CD4-positive, alpha-beta T cell (primary cell): ENCODE data around the gene MEGF10. TPM values are rescaled to one million over a fixed set of nuclear protein-coding genes. Genes with fewer than 3 reads are reported as not detected.
A peak's percentile ranks its signal among the peaks of the same experiment; 100 is the strongest.

ENCODE experiments used
- ATAC-seq: fragments of 200-7000 bp; cut with Tn5 transposase; one replicate; pipeline ENCODE4 v1.10.0; 2022; ENCODE audit warnings: mild to moderate bottlenecking; ENCODE audit not compliant: poor library complexity
- CTCF ChIA-PET: fragments of 350-600 bp; sonication (Branson Sonifier 250); formaldehyde crosslinking; loops from one replicate; lab custom pipeline; 2021; ENCODE audit warnings: antibody characterized with exemption, inconsistent platforms; lab: Charles Lee
- POLR2A ChIA-PET: fragments of 350-600 bp; sonication (Branson Sonifier 250); formaldehyde crosslinking; loops from one replicate; lab custom pipeline; 2021; ENCODE audit warnings: antibody characterized with exemption, inconsistent platforms; lab: Charles Lee
- DNase-seq, 14 experiments: peaks; one replicate each; pipeline ENCODE4 v3.0.0-alpha.2; 2013 to 2020; ENCODE audit warnings: mixed read lengths in 2 of 14
- H3K27ac ChIP-seq, 2 donors: one replicate each; pipeline versions ENCODE4 v1.5.1 to v1.7.0; 2013; ENCODE audit warnings: low read length in 2 of 2, low read depth in 1 of 2, mild to moderate bottlenecking in 1 of 2
- H3K27me3 ChIP-seq, 2 experiments: 1 replicate in 1 of 2; 2 replicates in 1 of 2; pipeline versions ENCODE4 v1.6.1 to v1.7.0; 2013; ENCODE audit warnings: low read length in 2 of 2, control low read depth in 1 of 2, mild to moderate bottlenecking in 1 of 2, moderate library complexity in 1 of 2; ENCODE audit not compliant: insufficient read depth in 2 of 2, control insufficient read depth in 1 of 2
- H3K36me3 ChIP-seq: one replicate; pipeline ENCODE4 v1.6.1; 2013; ENCODE audit warnings: low read length, control low read depth; ENCODE audit not compliant: insufficient read depth
- H3K4me1 ChIP-seq: one replicate; pipeline ENCODE4 v1.6.1; 2013; ENCODE audit warnings: low read length, control low read depth; ENCODE audit not compliant: insufficient read depth
- H3K4me3 ChIP-seq: one replicate; pipeline ENCODE4 v1.5.1; 2013; ENCODE audit warnings: mild to moderate bottlenecking, low read length, moderate library complexity
- H3K9me3 ChIP-seq, 2 experiments: 1 replicate in 1 of 2; 2 replicates in 1 of 2; pipeline versions ENCODE4 v1.6.1 to v1.7.0; 2013; ENCODE audit warnings: low read length in 2 of 2, mild to moderate bottlenecking in 2 of 2, control low read depth in 1 of 2, moderate library complexity in 1 of 2; ENCODE audit not compliant: control insufficient read depth in 1 of 2, insufficient read depth in 1 of 2
- H3K27ac Mint-ChIP-seq: one replicate; pipeline ENCODE4 v1.8.0; 2020; ENCODE audit warnings: mixed read lengths
- H3K27me3 Mint-ChIP-seq: one replicate; pipeline ENCODE4 v1.8.0; 2021; ENCODE audit warnings: mixed read lengths
- H3K36me3 Mint-ChIP-seq: one replicate; pipeline ENCODE4 v1.8.0; 2021; ENCODE audit warnings: low read depth, mixed read lengths
- H3K4me1 Mint-ChIP-seq: one replicate; pipeline ENCODE4 v1.8.0; 2021; ENCODE audit warnings: low read depth, mixed read lengths
- H3K4me3 Mint-ChIP-seq: one replicate; pipeline ENCODE4 v1.8.0; 2020; ENCODE audit warnings: mild to moderate bottlenecking, mixed read lengths
- H3K9me3 Mint-ChIP-seq: one replicate; pipeline ENCODE4 v1.8.0; 2020; ENCODE audit warnings: mixed read lengths
- intact Hi-C, 2 experiments: fragments of 100-400 bp; cut with DNase I in 1 of 2; cut with micrococcal nuclease in 1 of 2; formaldehyde crosslinking; loops; one replicate each; pipeline versions ENCODE4 v1.15.1 to v1.9.0; 2023 to 2025; cut with DNase I, micrococcal nuclease
- total RNA-seq, 174 experiments: library from RNA in 2 of 174; stranded (reverse) in 2 of 174; gene quantifications; one replicate each; pipeline ENCODE4 v1.2.3 and lab custom pipeline; 2021 to 2026
- TF ChIP-seq, protein P1 (sequence below): fragments of 200-600 bp; IDR thresholded peaks from one replicate; pipeline ENCODE4 v1.8.0; 2022; ENCODE audit warnings: antibody characterized with exemption, mild to moderate bottlenecking

The MEGF10 gene
- total RNA-seq, 2 experiments from 2014 or later, result not detected

DNA sequence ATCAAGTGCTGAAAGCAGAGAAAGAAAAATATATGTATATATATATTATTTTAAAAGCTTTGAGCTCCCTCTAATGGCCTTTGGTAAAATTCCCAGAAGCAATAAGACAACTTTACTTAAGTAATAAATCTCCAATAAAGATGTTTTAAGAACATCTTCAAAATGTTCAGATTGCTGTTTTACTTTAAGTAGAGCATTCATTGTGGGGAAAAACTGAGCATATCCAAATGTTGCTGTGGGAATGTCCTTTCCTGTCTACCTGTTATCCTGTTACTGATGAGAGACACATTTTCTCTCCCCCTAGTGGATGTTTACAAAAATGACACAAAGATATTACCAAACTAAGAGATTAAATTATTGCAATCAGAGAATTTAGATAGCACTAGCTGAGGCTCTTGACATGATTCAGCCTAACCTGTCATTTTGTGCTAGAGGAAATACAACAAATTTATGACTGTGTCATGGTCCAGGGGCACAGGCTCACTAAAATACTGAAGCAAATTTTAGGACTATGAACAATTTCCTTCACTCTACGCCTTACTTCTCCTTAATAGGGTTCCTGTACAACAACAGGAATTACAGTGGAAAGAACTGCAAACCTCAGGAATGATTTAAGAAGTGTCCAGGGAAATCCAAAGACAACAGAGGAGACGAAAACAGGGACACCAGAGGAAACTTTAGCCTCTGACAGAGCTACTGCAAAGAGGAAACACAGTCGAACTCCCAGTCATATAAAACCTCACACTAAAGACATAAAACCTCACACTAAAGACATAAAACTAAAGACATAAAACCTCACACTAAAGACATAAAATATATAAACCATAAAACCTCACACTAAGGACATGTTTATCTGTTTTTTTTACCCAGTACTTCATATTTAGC, 202.5 kb downstream of the MEGF10 start:
- intact Hi-C loops, result loop anchor here (2.0 to 5.0 kb wide), 3 partner anchors 656 to 836 kb away; no protein-coding TSS in a partner anchor
- Histone ChIP-seq H3K36me3 (no peaks in the 10 kb centered on the region), H3K27me3 (peaks cover 6 to 10% of the 10 kb centered on the region in 2 experiments), H3K4me1 (no peaks in the 10 kb centered on the region), H3K9me3 (no peaks in the 10 kb centered on the region), H3K4me3 (no peak overlapping the region), H3K27ac (no peak overlapping the region)
- DNase-seq (peak in 3 of 14 experiments; percentile 35 to 52 (median 52)), ATAC-seq (peak; percentile 71)
- Mint-ChIP-seq H3K4me1 (no peaks in the 10 kb centered on the region), H3K4me3 (no peak overlapping the region), H3K27ac (no peak overlapping the region), H3K27me3 (peaks cover 31% of the 10 kb centered on the region), H3K36me3 (no peaks in the 10 kb centered on the region), H3K9me3 (no peaks in the 10 kb centered on the region)
- TF ChIP-seq, protein P1, sequence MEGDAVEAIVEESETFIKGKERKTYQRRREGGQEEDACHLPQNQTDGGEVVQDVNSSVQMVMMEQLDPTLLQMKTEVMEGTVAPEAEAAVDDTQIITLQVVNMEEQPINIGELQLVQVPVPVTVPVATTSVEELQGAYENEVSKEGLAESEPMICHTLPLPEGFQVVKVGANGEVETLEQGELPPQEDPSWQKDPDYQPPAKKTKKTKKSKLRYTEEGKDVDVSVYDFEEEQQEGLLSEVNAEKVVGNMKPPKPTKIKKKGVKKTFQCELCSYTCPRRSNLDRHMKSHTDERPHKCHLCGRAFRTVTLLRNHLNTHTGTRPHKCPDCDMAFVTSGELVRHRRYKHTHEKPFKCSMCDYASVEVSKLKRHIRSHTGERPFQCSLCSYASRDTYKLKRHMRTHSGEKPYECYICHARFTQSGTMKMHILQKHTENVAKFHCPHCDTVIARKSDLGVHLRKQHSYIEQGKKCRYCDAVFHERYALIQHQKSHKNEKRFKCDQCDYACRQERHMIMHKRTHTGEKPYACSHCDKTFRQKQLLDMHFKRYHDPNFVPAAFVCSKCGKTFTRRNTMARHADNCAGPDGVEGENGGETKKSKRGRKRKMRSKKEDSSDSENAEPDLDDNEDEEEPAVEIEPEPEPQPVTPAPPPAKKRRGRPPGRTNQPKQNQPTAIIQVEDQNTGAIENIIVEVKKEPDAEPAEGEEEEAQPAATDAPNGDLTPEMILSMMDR, result peak; percentile 99
- ChIA-PET CTCF (interaction anchor here (0.6 to 1.6 kb wide), 9 partner anchors 11 to 897 kb away, joined by 3 to 7 read pairs (median 4); partner anchors contain the start of gene PRRC1), POLR2A (interaction anchor here (0.7 to 1.5 kb wide), 3 partner anchors 14 to 715 kb away, joined by 3 to 6 read pairs (median 3); no protein-coding TSS in a partner anchor)

DNA sequence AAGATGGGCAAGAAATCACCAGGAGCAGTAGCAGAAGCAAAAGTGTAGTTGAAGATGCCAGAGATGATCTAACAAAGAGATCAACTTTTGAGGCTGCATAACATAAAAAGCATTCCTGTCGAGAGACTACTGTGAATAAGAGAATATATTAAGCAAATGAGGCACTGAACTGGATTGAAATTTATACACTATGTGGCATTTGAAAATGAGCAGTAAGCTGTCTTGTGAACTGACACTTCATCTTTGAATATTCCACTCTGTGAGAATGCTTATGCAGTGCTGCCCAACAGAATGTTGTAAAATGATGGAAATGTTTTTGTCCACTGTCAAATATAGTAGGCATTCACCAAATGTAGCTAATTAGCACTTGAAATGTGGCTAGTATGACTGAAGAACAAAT, 208.0 kb downstream of the MEGF10 start:
- no peaks in the 10 kb centered on the region for H3K36me3 ChIP-seq
- intact Hi-C loops, result no loop called here
- H3K27ac Mint-ChIP-seq, result no peak overlapping the region
- DNase-seq (no peak), ATAC-seq (no peak)
- H3K4me1 ChIP-seq, result no peaks in the 10 kb centered on the region
- ChIA-PET POLR2A (no interaction called here), CTCF (no interaction called here)
- H3K9me3 Mint-ChIP-seq, result no peaks in the 10 kb centered on the region
- no peak overlapping the region for H3K4me3 ChIP-seq
- no peak overlapping the region for H3K4me3 Mint-ChIP-seq
- H3K27me3 ChIP-seq, result no peaks in the 10 kb centered on the region
- no peaks in the 10 kb centered on the region for H3K4me1 Mint-ChIP-seq
- peaks cover 4% of the 10 kb centered on the region for H3K27me3 Mint-ChIP-seq
- H3K27ac ChIP-seq, result no peak overlapping the region
- H3K36me3 Mint-ChIP-seq, result no peaks in the 10 kb centered on the region
- no peaks in the 10 kb centered on the region for H3K9me3 ChIP-seq
- TF ChIP-seq, protein P1, result no peak

DNA sequence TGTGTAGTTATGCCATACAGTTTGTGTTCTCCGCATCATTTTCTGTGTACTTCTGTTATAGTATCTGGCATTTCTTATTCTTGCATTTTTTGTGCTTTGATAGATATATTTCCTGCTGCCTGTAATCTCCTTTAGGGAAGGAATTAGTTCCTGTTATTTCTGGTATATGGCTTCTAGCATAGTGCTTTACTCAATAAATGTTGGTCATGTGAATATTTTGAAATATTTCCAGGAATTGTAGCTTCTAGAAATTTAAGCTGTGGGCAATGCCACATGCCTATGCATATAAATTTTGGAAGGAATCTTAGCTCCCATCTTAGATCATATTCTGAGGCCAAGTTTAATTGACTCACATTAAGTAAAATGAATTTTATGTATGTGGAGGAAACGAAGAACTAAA, 215.3 kb downstream of the MEGF10 start:
- POLR2A ChIA-PET, result no interaction called here
- ATAC-seq, result no peak
- H3K4me1 Mint-ChIP-seq, result no peaks in the 10 kb centered on the region
- peaks cover 6% of the 10 kb centered on the region for H3K27me3 Mint-ChIP-seq
- H3K27ac Mint-ChIP-seq, result no peak overlapping the region
- Histone ChIP-seq H3K27me3 (no peaks in the 10 kb centered on the region), H3K27ac (no peak overlapping the region), H3K36me3 (no peaks in the 10 kb centered on the region), H3K4me1 (no peaks in the 10 kb centered on the region), H3K4me3 (no peak overlapping the region), H3K9me3 (no peaks in the 10 kb centered on the region)
- CTCF ChIA-PET, result interaction anchor here (1.0 kb wide), 1 partner anchor 13 kb away, joined by 4 read pairs; no protein-coding TSS in a partner anchor
- H3K36me3 Mint-ChIP-seq, result no peaks in the 10 kb centered on the region
- no peaks in the 10 kb centered on the region for H3K9me3 Mint-ChIP-seq
- H3K4me3 Mint-ChIP-seq, result no peak overlapping the region
- intact Hi-C loops, result no loop called here
- TF ChIP-seq, protein P1, result no peak
- no peak for DNase-seq
